Uterus (tissue), 2 donors: Measurements from ENCODE around the gene STIP1.

ENCODE experiments used
- POLR2A ChIP-seq, 2 donors: fragments of 450-650 bp; IDR thresholded peaks; one replicate each; pipeline ENCODE4 v1.6.1; 2016; ENCODE audit warnings: antibody characterized with exemption in 2 of 2, mild to moderate bottlenecking in 1 of 2, moderate library complexity in 1 of 2
- TF ChIP-seq, protein P1 (sequence below), 4 experiments: fragments of 200-600 bp in 2 of 4; fragments of 450-650 bp in 2 of 4; sonication (generic) in 2 of 4; IDR thresholded peaks; one replicate each; pipeline ENCODE4 v1.5.1; 2016 to 2019; ENCODE audit warnings: antibody characterized with exemption in 4 of 4, mild to moderate bottlenecking in 2 of 4, moderate library complexity in 1 of 4

DNA sequence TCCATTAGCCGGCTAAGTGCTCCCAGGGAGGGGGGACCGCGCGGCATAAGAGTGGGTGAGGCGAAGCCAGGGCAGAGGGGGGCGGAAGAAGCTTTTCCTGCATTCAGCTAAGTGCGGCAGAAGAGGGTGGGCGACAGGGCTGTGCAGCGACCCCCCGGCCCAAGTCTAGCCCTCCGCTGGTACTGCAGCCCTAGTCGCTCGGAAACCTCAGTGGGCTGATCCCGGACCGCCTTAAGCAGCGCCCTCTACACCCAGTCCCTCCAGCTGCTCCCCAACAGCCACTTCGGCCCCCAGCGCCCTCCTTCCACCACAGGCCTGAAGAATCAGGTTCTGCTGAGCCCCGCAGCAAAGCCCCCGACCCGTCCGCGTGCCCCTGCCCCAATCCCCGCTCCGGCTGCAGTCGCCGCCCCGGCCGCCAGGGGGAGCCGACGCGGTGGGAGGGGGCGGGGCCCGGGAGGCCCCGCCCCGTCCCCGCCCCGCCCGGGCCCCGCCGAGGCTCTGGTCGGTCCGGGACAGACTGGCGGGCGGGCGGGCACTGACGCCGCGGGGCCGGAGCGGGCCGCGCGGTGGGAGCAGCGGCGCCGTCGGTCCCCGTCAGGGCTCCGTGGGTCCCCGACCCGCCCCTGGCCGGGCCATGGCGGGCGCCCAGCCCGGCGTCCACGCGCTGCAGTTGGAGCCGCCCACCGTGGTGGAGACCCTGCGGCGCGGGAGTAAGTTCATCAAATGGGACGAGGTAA is 65.2 kb downstream of the STIP1 start, which contains the start of gene PLCB3:
- TF ChIP-seq, protein P1, sequence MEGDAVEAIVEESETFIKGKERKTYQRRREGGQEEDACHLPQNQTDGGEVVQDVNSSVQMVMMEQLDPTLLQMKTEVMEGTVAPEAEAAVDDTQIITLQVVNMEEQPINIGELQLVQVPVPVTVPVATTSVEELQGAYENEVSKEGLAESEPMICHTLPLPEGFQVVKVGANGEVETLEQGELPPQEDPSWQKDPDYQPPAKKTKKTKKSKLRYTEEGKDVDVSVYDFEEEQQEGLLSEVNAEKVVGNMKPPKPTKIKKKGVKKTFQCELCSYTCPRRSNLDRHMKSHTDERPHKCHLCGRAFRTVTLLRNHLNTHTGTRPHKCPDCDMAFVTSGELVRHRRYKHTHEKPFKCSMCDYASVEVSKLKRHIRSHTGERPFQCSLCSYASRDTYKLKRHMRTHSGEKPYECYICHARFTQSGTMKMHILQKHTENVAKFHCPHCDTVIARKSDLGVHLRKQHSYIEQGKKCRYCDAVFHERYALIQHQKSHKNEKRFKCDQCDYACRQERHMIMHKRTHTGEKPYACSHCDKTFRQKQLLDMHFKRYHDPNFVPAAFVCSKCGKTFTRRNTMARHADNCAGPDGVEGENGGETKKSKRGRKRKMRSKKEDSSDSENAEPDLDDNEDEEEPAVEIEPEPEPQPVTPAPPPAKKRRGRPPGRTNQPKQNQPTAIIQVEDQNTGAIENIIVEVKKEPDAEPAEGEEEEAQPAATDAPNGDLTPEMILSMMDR (IDR thresholded peaks at IDR 0.05), result peak; percentile 70 to 95 (median 85)
- peak; percentile 82 for TF ChIP-seq POLR2A (IDR thresholded peaks at IDR 0.05)
